ENCODE measurements around the gene SPTLC2. TPM values are rescaled to one million over a fixed set of nuclear protein-coding genes. Genes with fewer than 3 reads are reported as not detected.
"Not testable (repeated sequence)": the region's sequence is repeated elsewhere in the genome, so short reads cannot be mapped to it uniquely, and the experiment has no call there.

SPTLC2 gene
- total RNA-seq, 4 donors from 2014 or later, result 14.5 to 51.3 (median 35.8) TPM

- Histone ChIP-seq H3K4me3 (no peak overlapping the region), H3K27ac (peak overlapping the region in 3 of 4 donors; percentile 10 to 63 (median 59)), H3K36me3 (peaks cover 0 to 18% (median 4%) of the 10 kb centered on the region in 4 donors), H3K27me3 (no peaks in the 10 kb centered on the region), H3K4me1 (peaks cover 3 to 17% (median 11%) of the 10 kb centered on the region in 4 donors), H3K9me3 (no peaks in the 10 kb centered on the region)
- in situ Hi-C loops (cut with MboI; ENCODE audit: low pct_ligation_motif_present in 1 of 4, low pct_unique_long_range_greater_than_20kb in 1 of 4, low sequenced_read_pairs in 3 of 4), result loop anchor here in 1 of 4 donors (10.0 kb wide), 1 partner anchor 79 kb away; no protein-coding TSS in a partner anchor
- intact Hi-C loops (cut with DNase I; ENCODE audit: low total_unique reads), result no loop called here
- 81 to 91% methylated on average over 2 to 3 of the region's 3 CpGs for WGBS, 2 donors (ENCODE audit: low coverage in 1 of 2)
- TF ChIP-seq POLR2A (IDR thresholded peaks at IDR 0.05) (no peak), POLR2AphosphoS5 (IDR thresholded peaks at IDR 0.05) (no peak), EP300 (IDR thresholded peaks at IDR 0.05; ENCODE audit: low read depth) (no peak), CTCF (IDR thresholded peaks at IDR 0.05) (no peak)
- no peak for DNase-seq
Observed at GRCh38 chr14:77543637-77544334, 72.7 kb downstream of the SPTLC2 start.

- Histone ChIP-seq H3K9me3 (no peaks in the 10 kb centered on the region), H3K4me1 (peaks cover 3 to 17% (median 11%) of the 10 kb centered on the region in 4 donors), H3K4me3 (no peak overlapping the region), H3K27ac (peak overlapping the region; percentile 33 to 63 (median 58)), H3K36me3 (peaks cover 0 to 12% (median 4%) of the 10 kb centered on the region in 4 donors), H3K27me3 (no peaks in the 10 kb centered on the region)
- intact Hi-C loops (cut with DNase I; ENCODE audit: low total_unique reads), result no loop called here
- in situ Hi-C loops (cut with MboI; ENCODE audit: low pct_ligation_motif_present in 1 of 4, low pct_unique_long_range_greater_than_20kb in 1 of 4, low sequenced_read_pairs in 3 of 4), result loop anchor here in 1 of 4 donors (10.0 kb wide), 1 partner anchor 78 kb away; no protein-coding TSS in a partner anchor
- TF ChIP-seq POLR2A (IDR thresholded peaks at IDR 0.05) (no peak), CTCF (IDR thresholded peaks at IDR 0.05) (no peak), EP300 (IDR thresholded peaks at IDR 0.05; ENCODE audit: low read depth) (no peak), POLR2AphosphoS5 (IDR thresholded peaks at IDR 0.05) (no peak)
- no peak for DNase-seq
- 65 to 67% methylated on average over 5 of the region's 5 CpGs for WGBS, 2 donors (ENCODE audit: low coverage in 1 of 2)
Observed at GRCh38 chr14:77543240-77543551, 73.2 kb downstream of the SPTLC2 start.

- DNase-seq, result no peak
- in situ Hi-C loops (cut with MboI; ENCODE audit: low pct_ligation_motif_present in 1 of 4, low pct_unique_long_range_greater_than_20kb in 1 of 4, low sequenced_read_pairs in 3 of 4) (loop anchor here in 1 of 4 donors (10.0 kb wide), 1 partner anchor 78 kb away; no protein-coding TSS in a partner anchor), intact Hi-C loops (cut with DNase I; ENCODE audit: low total_unique reads) (no loop called here)
- Histone ChIP-seq H3K36me3 (peaks cover 0 to 11% (median 3%) of the 10 kb centered on the region in 4 donors), H3K4me1 (peaks cover 3 to 17% (median 11%) of the 10 kb centered on the region in 4 donors), H3K9me3 (no peaks in the 10 kb centered on the region), H3K27me3 (no peaks in the 10 kb centered on the region), H3K4me3 (no peak overlapping the region), H3K27ac (peak overlapping the region; percentile 33 to 63 (median 58))
- WGBS, 2 donors (ENCODE audit: low coverage in 1 of 2), result 56 to 76% methylated on average over 6 to 11 of the region's 11 CpGs
- TF ChIP-seq CTCF (IDR thresholded peaks at IDR 0.05) (no peak), POLR2A (IDR thresholded peaks at IDR 0.05) (no peak), POLR2AphosphoS5 (IDR thresholded peaks at IDR 0.05) (no peak), EP300 (IDR thresholded peaks at IDR 0.05; ENCODE audit: low read depth) (no peak)
Observed at GRCh38 chr14:77542421-77543239, 73.8 kb downstream of the SPTLC2 start.

GRCh38 chr14:77541905-77542304 lies 74.5 kb downstream of the SPTLC2 start:
- Histone ChIP-seq H3K9me3 (no peaks in the 10 kb centered on the region), H3K4me1 (peaks cover 3 to 17% (median 11%) of the 10 kb centered on the region in 4 donors), H3K27me3 (no peaks in the 10 kb centered on the region), H3K36me3 (peaks cover 0 to 10% (median 3%) of the 10 kb centered on the region in 4 donors), H3K4me3 (no peak overlapping the region), H3K27ac (peak overlapping the region; percentile 33 to 63 (median 58))
- 80% methylated on average over 4 of the region's 4 CpGs; no CpG with 5 or more reads in 1 of the 2 donors for WGBS, 2 donors (ENCODE audit: low coverage in 1 of 2)
- intact Hi-C loops (cut with DNase I; ENCODE audit: low total_unique reads) (no loop called here), in situ Hi-C loops (cut with MboI; ENCODE audit: low pct_ligation_motif_present in 1 of 4, low pct_unique_long_range_greater_than_20kb in 1 of 4, low sequenced_read_pairs in 3 of 4) (loop anchor here in 1 of 4 donors (10.0 kb wide), 1 partner anchor 77 kb away; no protein-coding TSS in a partner anchor)
- DNase-seq, result no peak
- TF ChIP-seq CTCF (IDR thresholded peaks at IDR 0.05), result no peak
- no peak for TF ChIP-seq POLR2A (IDR thresholded peaks at IDR 0.05)
- no peak for TF ChIP-seq POLR2AphosphoS5 (IDR thresholded peaks at IDR 0.05)
- TF ChIP-seq EP300 (IDR thresholded peaks at IDR 0.05; ENCODE audit: low read depth), result no peak

GRCh38 chr14:77536951-77537350 lies 79.5 kb downstream of the SPTLC2 start:
- WGBS, 2 donors (ENCODE audit: low coverage in 1 of 2), result 96% methylated on average over 5 of the region's 5 CpGs; no CpG with 5 or more reads in 1 of the 2 donors
- H3K9me3 ChIP-seq; H3K27ac ChIP-seq; in situ Hi-C loops (cut with MboI; ENCODE audit: low pct_ligation_motif_present in 1 of 4, low pct_unique_long_range_greater_than_20kb in 1 of 4, low sequenced_read_pairs in 3 of 4); H3K27me3 ChIP-seq; DNase-seq; H3K4me1 ChIP-seq; H3K4me3 ChIP-seq; intact Hi-C loops (cut with DNase I; ENCODE audit: low total_unique reads): not testable (repeated sequence)
- H3K36me3 ChIP-seq, result peaks cover 0 to 15% (median 3%) of the 10 kb centered on the region in 4 donors
